Loucy (cell line): ENCODE data around the gene LENG9.
A peak's percentile ranks its signal among the peaks of the same experiment; 100 is the strongest.

Experiments
- CTCF ChIP-seq: fragments of 200-600 bp; sonication (generic); conservative IDR thresholded peaks from 2 replicates; pipeline ENCODE4 v1.5.1; 2014; ENCODE audit warnings: mild to moderate bottlenecking, antibody characterized with exemption, low read length
- EZH2phosphoT487 ChIP-seq: fragments of 200-600 bp; IDR thresholded peaks from 2 replicates; pipeline ENCODE4 v1.6.1; 2018; ENCODE audit warnings: antibody characterized with exemption, mild to moderate bottlenecking, moderate library complexity, borderline replicate concordance

DNA sequence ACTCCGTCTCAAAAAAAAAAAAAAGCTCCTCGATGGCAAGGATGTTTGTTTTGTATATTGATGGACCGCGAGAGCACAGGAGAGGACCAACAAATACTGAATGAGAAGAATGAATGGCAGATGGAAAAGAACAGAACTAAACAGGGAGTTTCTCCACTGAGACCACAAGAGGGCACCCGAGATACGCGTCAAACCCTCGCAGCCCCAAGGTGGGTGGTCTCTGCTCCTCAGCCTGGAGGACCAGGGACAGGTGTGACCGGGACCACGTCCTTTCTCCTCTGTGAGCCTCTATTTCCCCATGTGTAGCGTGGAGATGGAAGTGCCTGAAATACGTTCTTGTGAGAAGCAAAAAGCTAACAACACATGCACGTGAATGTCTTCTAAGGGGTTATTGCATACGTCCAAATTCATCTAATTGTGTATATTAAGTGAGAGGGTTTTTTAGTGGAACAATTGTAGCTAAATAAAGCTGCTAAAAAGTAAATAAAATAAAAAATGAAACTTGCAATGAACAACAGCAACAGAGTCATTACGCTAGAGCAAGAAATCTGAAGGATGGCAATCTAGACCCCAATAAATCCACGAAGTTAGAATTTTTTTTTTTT, 17.9 kb upstream of the LENG9 start:
- peak; percentile 88 for TF ChIP-seq CTCF
- no peak for TF ChIP-seq EZH2phosphoT487
